ENCODE measurements around the gene TMCO4. TPM values are rescaled to one million over a fixed set of nuclear protein-coding genes. Genes with fewer than 3 reads are reported as not detected.

The TMCO4 gene
- polyA plus RNA-seq, 1 donor: 3.0 TPM

- DNase-seq (ENCODE audit: low read depth): no peak
Observed at GRCh38 chr1:19776287-19776686, 23.4 kb downstream of the TMCO4 start.

GRCh38 chr1:19775831-19776230, 23.9 kb downstream of the TMCO4 start:
- DNase-seq (ENCODE audit: low read depth): no peak

GRCh38 chr1:19775317-19775716, 24.4 kb downstream of the TMCO4 start:
- DNase-seq (ENCODE audit: low read depth): no peak

- no peak for DNase-seq (ENCODE audit: low read depth)
Observed at GRCh38 chr1:19774180-19774785, 25.4 kb downstream of the TMCO4 start.

- no peak for DNase-seq (ENCODE audit: low read depth)
Observed at GRCh38 chr1:19773485-19773884, 26.2 kb downstream of the TMCO4 start.

GRCh38 chr1:19772053-19772452, 27.7 kb downstream of the TMCO4 start:
- no peak for DNase-seq (ENCODE audit: low read depth)

GRCh38 chr1:19771350-19771749, 28.4 kb downstream of the TMCO4 start:
- no peak for DNase-seq (ENCODE audit: low read depth)

GRCh38 chr1:19770436-19771190, 29.1 kb downstream of the TMCO4 start:
- DNase-seq (ENCODE audit: low read depth): no peak

GRCh38 chr1:19769211-19769932, 30.3 kb downstream of the TMCO4 start:
- DNase-seq (ENCODE audit: low read depth): no peak

GRCh38 chr1:19768353-19769210, 31.1 kb downstream of the TMCO4 start:
- DNase-seq (ENCODE audit: low read depth): no peak

- no peak for DNase-seq (ENCODE audit: low read depth)
Observed at GRCh38 chr1:19765623-19766022, 34.1 kb downstream of the TMCO4 start.

- no peak for DNase-seq (ENCODE audit: low read depth)
Observed at GRCh38 chr1:19764848-19765247, 34.9 kb downstream of the TMCO4 start.

- no peak for DNase-seq (ENCODE audit: low read depth)
Observed at GRCh38 chr1:19762175-19762779, 37.4 kb downstream of the TMCO4 start.

GRCh38 chr1:19759740-19760089, 40.0 kb downstream of the TMCO4 start:
- DNase-seq (ENCODE audit: low read depth): no peak

GRCh38 chr1:19758227-19758830, 41.4 kb downstream of the TMCO4 start:
- no peak for DNase-seq (ENCODE audit: low read depth)

GRCh38 chr1:19757641-19758040, 42.1 kb downstream of the TMCO4 start:
- no peak for DNase-seq (ENCODE audit: low read depth)

GRCh38 chr1:19756480-19756879, 43.2 kb downstream of the TMCO4 start:
- no peak for DNase-seq (ENCODE audit: low read depth)

- no peak for DNase-seq (ENCODE audit: low read depth)
Observed at GRCh38 chr1:19754482-19754881, 45.2 kb downstream of the TMCO4 start.

- DNase-seq (ENCODE audit: low read depth): no peak
Observed at GRCh38 chr1:19752083-19752696, 47.5 kb downstream of the TMCO4 start.

GRCh38 chr1:19750882-19751276, 48.8 kb downstream of the TMCO4 start:
- DNase-seq (ENCODE audit: low read depth): no peak

Measured in forelimb muscle (tissue), 1 donor.